Tibial artery (tissue), 4 donors: ENCODE data around the gene SCNN1A.

ENCODE experiments used
- DNase-seq, 2 donors: peaks; one replicate each; pipeline ENCODE4 v3.0.0-alpha.2; 2019
- H3K27ac ChIP-seq, 2 donors: fragments of 200-600 bp; sonication (generic) in 1 of 2; 1 replicate in 1 of 2; 2 replicates in 1 of 2; pipeline ENCODE4 v1.5.1; 2018 to 2019; ENCODE audit warnings: mild to moderate bottlenecking in 1 of 2
- H3K27me3 ChIP-seq, 2 donors: fragments of 200-600 bp; sonication (generic) in 1 of 2; one replicate each; pipeline versions ENCODE4 v1.5.1 to v1.6.0; 2016 to 2019
- H3K36me3 ChIP-seq, 3 donors: fragments of 200-600 bp; sonication (generic) in 2 of 3; one replicate each; pipeline ENCODE4 v1.5.1; 2016 to 2019; ENCODE audit warnings: mild to moderate bottlenecking in 2 of 3
- H3K4me1 ChIP-seq, 4 donors: fragments of 200-600 bp; sonication (generic) in 2 of 4; 1 replicate in 3 of 4; 2 replicates in 1 of 4; pipeline ENCODE4 v1.5.1; 2016 to 2019
- H3K4me3 ChIP-seq, 2 donors: fragments of 200-600 bp; sonication (generic) in 1 of 2; 1 replicate in 1 of 2; 2 replicates in 1 of 2; pipeline ENCODE4 v1.5.1; 2018 to 2019; ENCODE audit warnings: mild to moderate bottlenecking in 2 of 2
- H3K9me3 ChIP-seq, 3 donors: fragments of 200-600 bp; sonication (generic) in 1 of 3; one replicate each; pipeline ENCODE4 v1.5.1; 2016 to 2019
- CTCF ChIP-seq, 2 experiments: fragments of 200-600 bp in 1 of 2; fragments of 450-650 bp in 1 of 2; IDR thresholded peaks; one replicate each; pipeline ENCODE4 v1.5.1; 2017 to 2019; ENCODE audit warnings: antibody characterized with exemption in 2 of 2, mild to moderate bottlenecking in 1 of 2, moderate library complexity in 1 of 2
- intact Hi-C: fragments of 100-400 bp; cut with DNase I; formaldehyde crosslinking; loops from one replicate; pipeline ENCODE4 v1.15.0; 2023; ENCODE audit warnings: low total_unique reads

Gene SCNN1A

GRCh38 chr12:6315184-6315583, 60.2 kb downstream of the SCNN1A start:
- Histone ChIP-seq H3K27me3 (peaks cover 3 to 23% of the 10 kb centered on the region in 2 donors), H3K27ac (no peak overlapping the region), H3K4me1 (peaks cover 0 to 31% (median 6%) of the 10 kb centered on the region in 4 donors), H3K9me3 (no peaks in the 10 kb centered on the region), H3K4me3 (no peak overlapping the region), H3K36me3 (no peaks in the 10 kb centered on the region)
- intact Hi-C loops, result no loop called here
- TF ChIP-seq CTCF (IDR thresholded peaks at IDR 0.05), result no peak
- no peak for DNase-seq

GRCh38 chr12:6314776-6315175, 60.6 kb downstream of the SCNN1A start:
- H3K27me3 ChIP-seq, result peaks cover 3 to 28% of the 10 kb centered on the region in 2 donors
- H3K9me3 ChIP-seq, result no peaks in the 10 kb centered on the region
- H3K36me3 ChIP-seq, result no peaks in the 10 kb centered on the region
- intact Hi-C loops, result no loop called here
- no peak for TF ChIP-seq CTCF (IDR thresholded peaks at IDR 0.05)
- no peak overlapping the region for H3K27ac ChIP-seq
- H3K4me1 ChIP-seq, result peaks cover 0 to 32% (median 7%) of the 10 kb centered on the region in 4 donors
- no peak overlapping the region for H3K4me3 ChIP-seq
- DNase-seq, result no peak

GRCh38 chr12:6313326-6313940, 61.9 kb downstream of the SCNN1A start:
- Histone ChIP-seq H3K4me3 (no peak overlapping the region), H3K36me3 (no peaks in the 10 kb centered on the region), H3K27ac (no peak overlapping the region), H3K4me1 (peaks cover 0 to 32% (median 7%) of the 10 kb centered on the region in 4 donors), H3K27me3 (peaks cover 3 to 29% of the 10 kb centered on the region in 2 donors), H3K9me3 (no peaks in the 10 kb centered on the region)
- intact Hi-C loops, result no loop called here
- no peak for DNase-seq
- no peak for TF ChIP-seq CTCF (IDR thresholded peaks at IDR 0.05)

GRCh38 chr12:6312529-6313325, 62.6 kb downstream of the SCNN1A start:
- no peak for TF ChIP-seq CTCF (IDR thresholded peaks at IDR 0.05)
- H3K27ac ChIP-seq, result no peak overlapping the region
- H3K4me3 ChIP-seq, result no peak overlapping the region
- no peaks in the 10 kb centered on the region for H3K9me3 ChIP-seq
- intact Hi-C loops, result no loop called here
- H3K36me3 ChIP-seq, result no peaks in the 10 kb centered on the region
- DNase-seq, result no peak
- peaks cover 3 to 34% of the 10 kb centered on the region in 2 donors for H3K27me3 ChIP-seq
- peaks cover 0 to 32% (median 7%) of the 10 kb centered on the region in 4 donors for H3K4me1 ChIP-seq

GRCh38 chr12:6311822-6312528, 63.4 kb downstream of the SCNN1A start:
- H3K27me3 ChIP-seq, result peaks cover 3 to 34% of the 10 kb centered on the region in 2 donors
- intact Hi-C loops, result no loop called here
- H3K4me3 ChIP-seq, result no peak overlapping the region
- DNase-seq, result no peak
- no peaks in the 10 kb centered on the region for H3K36me3 ChIP-seq
- no peak for TF ChIP-seq CTCF (IDR thresholded peaks at IDR 0.05)
- H3K4me1 ChIP-seq, result peaks cover 0 to 32% (median 7%) of the 10 kb centered on the region in 4 donors
- H3K9me3 ChIP-seq, result no peaks in the 10 kb centered on the region
- no peak overlapping the region for H3K27ac ChIP-seq
